Fibroblast of pulmonary artery (primary cell): ENCODE data around the gene SERTAD1.

Source experiments
- DNase-seq: peaks from one replicate; pipeline ENCODE4 v3.0.0-alpha.2; 2010; ENCODE audit warnings: low read depth
- H3K4me3 ChIP-seq: replicated peaks from 2 replicates; pipeline ENCODE4 v1.5.1; 2011; ENCODE audit warnings: low read depth, mild to moderate bottlenecking, control low read depth, low read length, moderate library complexity
- CTCF ChIP-seq: IDR thresholded peaks from 2 replicates; pipeline ENCODE4 v1.5.1; 2011; ENCODE audit warnings: mild to moderate bottlenecking, control low read depth, low read length, inconsistent platforms; ENCODE audit errors: missing control alignments

The SERTAD1 gene

GRCh38 chr19:40376286-40376862 is 49.4 kb downstream of the SERTAD1 start:
- no peak for DNase-seq
- no peak overlapping the region for H3K4me3 ChIP-seq
- no peak for TF ChIP-seq CTCF

- no peak overlapping the region for H3K4me3 ChIP-seq
- DNase-seq, result no peak
- TF ChIP-seq CTCF, result no peak
Observed at GRCh38 chr19:40374084-40374483, 51.7 kb downstream of the SERTAD1 start.

- no peak overlapping the region for H3K4me3 ChIP-seq
- no peak for DNase-seq
- no peak for TF ChIP-seq CTCF
Observed at GRCh38 chr19:40371802-40372122, 54.0 kb downstream of the SERTAD1 start.
